NCI-H510A (cell line): ENCODE results near the gene NECAB2.
A peak's percentile ranks its signal among the peaks of the same experiment; 100 is the strongest.

Experiments
- DNase-seq: peaks from one replicate; lab custom pipeline; 2025; lab: John Stamatoyannopoulos, UW

NECAB2 gene

GRCh38 chr16:84024854-84025253 is 56.8 kb downstream of the NECAB2 start:
- DNase-seq: no peak

GRCh38 chr16:84026606-84027005 is 58.6 kb downstream of the NECAB2 start:
- no peak for DNase-seq

GRCh38 chr16:84027625-84028024 is 59.6 kb downstream of the NECAB2 start:
- DNase-seq: no peak

- no peak for DNase-seq
Observed at GRCh38 chr16:84029297-84030047, 61.4 kb downstream of the NECAB2 start.

- no peak for DNase-seq
Observed at GRCh38 chr16:84031556-84031955, 63.5 kb downstream of the NECAB2 start.

GRCh38 chr16:84032458-84033178 is 64.6 kb downstream of the NECAB2 start:
- DNase-seq: no peak

GRCh38 chr16:84033251-84034195 is 65.5 kb downstream of the NECAB2 start:
- no peak for DNase-seq

GRCh38 chr16:84034516-84034915 is 66.5 kb downstream of the NECAB2 start:
- DNase-seq: no peak

GRCh38 chr16:84036131-84036530 is 68.1 kb downstream of the NECAB2 start:
- no peak for DNase-seq

- no peak for DNase-seq
Observed at GRCh38 chr16:84036982-84037425, 69.0 kb downstream of the NECAB2 start.

GRCh38 chr16:84038469-84038868 is 70.4 kb downstream of the NECAB2 start:
- DNase-seq: no peak

- DNase-seq: no peak
Observed at GRCh38 chr16:84039696-84040095, 71.7 kb downstream of the NECAB2 start.

- no peak for DNase-seq
Observed at GRCh38 chr16:84040226-84040822, 72.3 kb downstream of the NECAB2 start.

GRCh38 chr16:84040823-84041820 is 73.1 kb downstream of the NECAB2 start:
- DNase-seq: no peak

GRCh38 chr16:84041881-84042280 is 73.8 kb downstream of the NECAB2 start:
- DNase-seq: no peak

- no peak for DNase-seq
Observed at GRCh38 chr16:84042308-84042878, 74.3 kb downstream of the NECAB2 start, which contains the start of gene SLC38A8. Gene SLC38A8 (minus strand): TSS chr16:84042795. CDS start chr16:84042157, 638 bp downstream.

- DNase-seq: peak; percentile 81
Observed at GRCh38 chr16:84042879-84043485, 74.9 kb downstream of the NECAB2 start.

GRCh38 chr16:84043486-84044117 is 75.6 kb downstream of the NECAB2 start:
- DNase-seq: no peak

GRCh38 chr16:84044118-84044488 is 76.1 kb downstream of the NECAB2 start:
- DNase-seq: no peak
